Gastroesophageal sphincter (tissue), 3 donors: ENCODE results near the gene LRCOL1.

Experiments
- CTCF ChIP-seq, 4 experiments: fragments of 200-600 bp in 2 of 4; fragments of 450-650 bp in 2 of 4; sonication (generic) in 1 of 4; IDR thresholded peaks; one replicate each; pipeline ENCODE4 v1.5.1; 2017 to 2019; ENCODE audit warnings: antibody characterized with exemption in 4 of 4, mild to moderate bottlenecking in 2 of 4, moderate library complexity in 2 of 4
- POLR2A ChIP-seq, 2 donors: fragments of 450-650 bp; IDR thresholded peaks; one replicate each; pipeline ENCODE4 v1.6.1; 2017; ENCODE audit warnings: antibody characterized with exemption in 2 of 2, mild to moderate bottlenecking in 2 of 2, moderate library complexity in 1 of 2

- TF ChIP-seq CTCF (IDR thresholded peaks at IDR 0.05) (no peak), POLR2A (IDR thresholded peaks at IDR 0.05) (no peak)
These were observed 46.8 kb upstream of the LRCOL1 start for GRCh38 chr12:132657004-132657727.
